Epidermal melanocyte (primary cell): ENCODE data around the gene FAM13A.
"Not testable (repeated sequence)": the region's sequence is repeated elsewhere in the genome, so short reads cannot be mapped to it uniquely, and the experiment has no call there.

ENCODE experiments used
- DNase-seq: peaks from one replicate; pipeline ENCODE4 v3.0.0; 2011; ENCODE audit warnings: low spot score; ENCODE audit not compliant: insufficient read length

The FAM13A gene

GRCh38 chr4:89000844-89001360, 56.1 kb downstream of the FAM13A start:
- no peak for DNase-seq

- DNase-seq, result no peak
These were observed 56.6 kb downstream of the FAM13A start for GRCh38 chr4:89000382-89000781.

- no peak for DNase-seq
These were observed 57.5 kb downstream of the FAM13A start for GRCh38 chr4:88999392-88999930.

DNA sequence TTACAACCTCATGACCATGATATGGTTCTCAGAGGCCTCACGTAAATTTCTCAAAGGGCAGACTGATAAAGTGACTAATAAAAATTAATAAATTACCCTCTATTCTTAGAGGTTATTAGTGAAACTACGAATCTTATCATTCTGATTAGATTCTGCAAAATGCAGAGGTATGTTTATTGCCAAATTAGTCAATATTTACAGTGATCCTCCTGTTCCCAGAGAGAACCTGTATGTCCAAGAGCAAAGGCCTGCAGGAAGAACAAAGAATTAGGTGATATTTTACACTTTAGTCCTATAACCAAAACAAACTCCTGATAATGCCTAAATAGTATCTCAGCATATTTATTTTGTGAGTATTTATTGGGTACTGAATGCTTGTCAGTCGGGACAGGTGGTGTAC, 58.1 kb downstream of the FAM13A start:
- DNase-seq, result no peak

- DNase-seq, result no peak
These were observed 59.0 kb downstream of the FAM13A start for GRCh38 chr4:88998001-88998400.

- no peak for DNase-seq
These were observed 61.1 kb downstream of the FAM13A start for GRCh38 chr4:88995874-88996273.

DNA sequence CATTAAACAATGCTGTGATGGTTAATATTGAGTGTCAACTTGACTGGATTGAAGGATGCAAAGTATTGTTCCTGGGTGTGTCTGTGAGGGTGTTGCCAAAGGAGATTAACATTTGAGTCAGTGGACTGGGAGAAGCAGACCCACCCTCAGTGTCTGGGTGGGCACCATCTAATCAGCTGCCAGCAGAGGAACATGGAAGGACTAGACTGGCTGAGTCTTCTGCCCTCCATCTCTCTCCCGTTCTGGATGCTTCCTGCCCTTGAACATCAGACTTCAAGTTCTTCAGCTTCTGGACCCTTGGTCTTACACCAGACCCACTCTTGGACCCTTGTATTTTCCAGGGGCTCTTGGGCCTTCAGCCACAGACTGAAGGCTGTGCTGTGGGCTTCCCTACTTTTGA, 61.7 kb downstream of the FAM13A start:
- DNase-seq, result not testable (repeated sequence)

DNA sequence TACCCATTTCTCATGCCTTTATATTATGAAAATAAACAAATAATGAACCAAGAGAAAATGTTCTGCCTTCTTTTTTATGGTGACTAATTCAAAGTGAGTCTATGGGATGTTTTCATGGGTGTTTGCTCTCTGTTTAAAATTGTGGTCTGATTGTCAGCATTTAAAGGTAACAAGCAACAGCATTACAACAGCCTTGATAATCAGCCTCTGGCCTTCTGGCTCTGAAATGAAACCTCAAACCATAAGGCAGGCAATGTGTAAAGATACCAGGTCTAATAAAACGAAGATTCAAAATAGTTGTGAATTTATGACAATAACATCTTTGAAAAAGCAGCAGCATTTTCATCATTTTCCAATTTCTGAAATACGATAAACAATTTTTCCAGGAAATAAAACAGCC, 63.7 kb downstream of the FAM13A start:
- DNase-seq, result no peak

DNA sequence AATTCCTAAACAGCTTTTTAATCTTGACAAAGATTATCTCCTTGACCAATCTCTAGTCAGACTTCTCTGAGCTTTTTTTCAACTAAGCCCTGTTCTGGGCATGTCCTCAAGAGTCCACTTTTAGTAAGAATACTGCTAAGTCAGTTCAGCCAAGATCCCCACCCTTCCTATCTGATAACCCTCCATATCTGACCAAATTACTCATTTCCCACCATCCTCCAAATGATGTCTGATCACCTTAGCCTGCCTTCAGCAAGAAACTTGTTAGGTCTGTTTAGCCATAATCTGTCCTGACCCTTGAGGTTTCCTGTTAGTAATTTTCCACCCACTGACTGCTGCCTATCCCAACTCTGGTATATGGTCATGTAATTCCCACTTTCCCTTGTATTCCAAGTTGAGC, 65.2 kb downstream of the FAM13A start:
- no peak for DNase-seq

- DNase-seq, result no peak
These were observed 67.0 kb downstream of the FAM13A start for GRCh38 chr4:88989990-88990389.

DNA sequence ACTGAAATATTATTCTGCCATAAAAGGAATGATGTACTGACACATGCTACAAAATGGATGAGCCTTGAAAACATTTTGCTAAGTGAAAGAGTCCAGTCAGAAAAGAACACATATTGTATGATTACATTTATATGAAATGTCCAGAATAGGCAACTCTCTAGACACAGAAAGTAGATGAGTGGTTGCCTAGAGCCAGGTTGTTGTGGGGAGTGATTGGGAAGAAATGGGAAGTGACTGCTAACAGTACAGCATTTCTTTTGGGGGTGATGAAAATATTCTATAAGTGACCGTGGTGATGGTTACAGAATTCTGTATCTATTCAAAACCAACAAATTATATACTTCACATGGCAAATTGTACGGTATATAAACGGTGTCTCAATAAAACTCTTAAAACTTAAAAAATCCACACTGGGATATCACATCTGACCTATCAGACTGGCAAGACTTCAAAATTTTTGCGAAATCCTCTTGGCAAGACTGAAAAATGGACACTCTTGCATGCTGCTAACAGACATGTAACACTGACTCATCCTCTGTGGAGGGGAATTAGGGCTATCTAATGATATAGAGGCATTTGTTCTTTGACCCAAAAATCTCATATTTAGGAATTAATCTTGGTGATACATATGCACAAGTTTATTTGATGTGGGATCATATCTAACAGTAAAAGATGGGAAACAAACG, 71.8 kb downstream of the FAM13A start:
- no peak for DNase-seq

DNA sequence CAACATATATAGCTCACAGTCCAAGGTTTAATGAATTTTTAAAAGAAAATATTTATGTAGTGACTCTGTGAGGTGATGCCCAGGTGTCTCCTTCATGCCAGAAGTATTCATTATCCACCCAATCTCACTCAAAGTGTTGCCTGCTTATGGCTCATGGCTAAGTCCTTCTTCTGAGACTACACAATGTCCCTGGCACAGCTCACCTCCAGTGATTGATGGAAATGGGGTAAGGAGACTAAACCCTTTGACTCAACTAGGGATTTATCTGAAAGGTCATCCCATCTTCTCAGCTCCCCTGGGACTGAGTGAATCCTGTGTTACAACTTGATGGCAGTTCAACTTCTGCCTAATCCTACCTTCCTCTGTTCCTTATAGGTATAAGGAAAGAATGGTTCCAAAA, 74.2 kb downstream of the FAM13A start:
- DNase-seq, result no peak

DNA sequence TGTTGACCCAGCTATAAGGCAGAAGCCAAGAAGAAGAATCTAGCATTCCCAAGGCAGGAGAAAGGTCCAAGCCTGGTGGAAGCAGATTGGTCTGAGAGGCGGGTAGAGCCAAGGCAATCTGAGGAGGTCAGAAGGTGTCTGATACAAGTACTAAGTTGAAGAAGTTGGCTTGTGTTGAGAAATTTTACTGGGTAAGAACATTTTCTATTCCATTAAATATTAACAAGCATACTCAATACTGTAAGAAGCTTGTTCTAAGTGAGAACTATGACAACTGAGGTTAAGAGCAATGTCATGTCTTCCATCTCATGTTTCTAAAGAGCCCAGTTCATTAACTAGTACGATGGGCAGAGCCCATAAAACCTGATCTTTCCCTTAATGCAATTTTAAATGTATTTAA, 75.0 kb downstream of the FAM13A start:
- no peak for DNase-seq

DNA sequence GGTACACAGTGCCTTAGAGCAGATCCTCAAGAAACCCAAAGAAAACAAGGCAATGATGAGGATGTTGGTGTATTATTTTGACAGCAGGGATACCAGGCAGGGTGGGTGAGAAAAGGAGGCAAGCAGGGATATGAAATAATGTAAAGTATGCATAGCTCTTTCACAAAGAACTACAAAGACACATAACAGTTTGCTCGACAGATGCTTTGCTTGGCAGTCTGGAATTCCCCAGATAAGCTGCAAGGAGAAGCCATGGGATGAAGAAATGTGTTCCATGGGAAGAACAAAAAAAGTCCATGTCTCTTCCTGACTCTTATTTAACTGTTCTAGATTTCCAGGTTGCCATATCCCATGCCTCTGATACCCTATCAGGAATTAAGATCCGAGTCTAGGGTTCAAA, 75.4 kb downstream of the FAM13A start:
- no peak for DNase-seq

- DNase-seq, result no peak
These were observed 77.7 kb downstream of the FAM13A start for GRCh38 chr4:88979276-88979675.

DNA sequence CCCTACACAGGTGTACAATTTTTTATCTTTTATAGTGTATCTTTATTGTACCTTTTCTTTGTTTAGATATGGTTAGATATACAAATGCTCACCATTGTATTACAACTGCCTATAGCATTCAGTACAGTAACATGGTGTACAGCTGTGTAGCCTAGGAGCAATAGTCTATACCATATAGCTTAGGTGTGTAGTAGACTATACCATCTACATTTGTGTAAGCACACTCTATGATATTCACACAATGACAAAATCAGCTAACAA, 80.3 kb downstream of the FAM13A start:
- no peak for DNase-seq

DNA sequence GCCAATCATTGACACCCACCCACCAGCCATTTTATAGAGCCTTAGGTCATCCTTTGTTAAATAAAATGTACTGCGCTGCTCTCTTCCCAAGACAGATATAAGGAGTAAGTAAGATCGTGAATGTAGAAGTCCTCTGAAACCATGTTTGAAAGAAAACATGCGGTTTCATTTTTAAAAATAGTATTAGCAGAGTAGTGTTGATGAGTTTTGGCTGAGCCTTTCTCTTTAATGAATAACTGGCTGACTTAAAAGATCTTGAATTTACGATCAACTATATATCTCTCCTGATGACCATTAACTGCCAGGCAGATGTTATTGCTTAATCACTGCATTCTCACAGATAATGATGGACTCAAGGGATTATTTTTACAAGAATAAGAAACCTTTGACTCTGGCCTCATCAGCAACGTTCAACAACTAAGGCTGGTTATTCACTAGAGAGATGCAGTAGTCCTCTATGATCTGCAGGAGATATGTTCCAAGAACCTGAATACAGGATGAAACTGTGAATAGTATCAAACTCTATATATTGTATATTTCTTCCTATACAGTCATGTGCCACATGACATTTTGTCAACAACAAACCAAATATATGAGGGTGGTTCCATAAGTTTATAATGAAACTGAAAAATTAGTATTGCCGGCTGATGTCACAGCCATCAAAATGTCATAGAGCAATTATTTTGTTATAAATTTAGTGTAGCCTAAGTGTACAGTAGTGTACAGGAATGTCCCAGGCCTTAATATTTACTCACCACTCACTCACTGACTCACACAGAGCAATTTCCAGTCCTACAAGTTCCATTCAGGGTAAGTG, 80.8 kb downstream of the FAM13A start:
- DNase-seq, result no peak

DNA sequence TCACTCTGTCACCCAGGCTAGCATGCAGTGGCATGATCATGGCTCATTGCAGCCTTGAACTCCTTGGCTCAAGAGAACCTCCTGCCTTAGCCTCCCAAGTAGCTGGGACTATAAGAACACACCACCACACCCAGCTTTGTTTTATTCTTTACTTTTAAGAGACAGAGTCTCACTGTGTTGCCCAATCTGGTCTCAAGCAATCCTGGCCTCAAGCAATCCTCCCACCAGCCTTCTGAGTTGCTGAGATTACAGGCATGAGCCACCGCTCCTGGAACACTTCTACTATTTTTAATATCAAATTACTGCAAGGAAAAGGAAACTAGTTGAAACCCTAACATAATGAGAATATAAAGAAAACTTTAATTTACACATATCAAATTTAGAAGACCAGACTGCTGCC, 85.4 kb downstream of the FAM13A start:
- no peak for DNase-seq

- DNase-seq, result no peak
These were observed 87.2 kb downstream of the FAM13A start for GRCh38 chr4:88969746-88970145.

GRCh38 chr4:88969271-88969670, 87.7 kb downstream of the FAM13A start:
- no peak for DNase-seq

- no peak for DNase-seq
These were observed 89.1 kb downstream of the FAM13A start for GRCh38 chr4:88967883-88968331.

DNA sequence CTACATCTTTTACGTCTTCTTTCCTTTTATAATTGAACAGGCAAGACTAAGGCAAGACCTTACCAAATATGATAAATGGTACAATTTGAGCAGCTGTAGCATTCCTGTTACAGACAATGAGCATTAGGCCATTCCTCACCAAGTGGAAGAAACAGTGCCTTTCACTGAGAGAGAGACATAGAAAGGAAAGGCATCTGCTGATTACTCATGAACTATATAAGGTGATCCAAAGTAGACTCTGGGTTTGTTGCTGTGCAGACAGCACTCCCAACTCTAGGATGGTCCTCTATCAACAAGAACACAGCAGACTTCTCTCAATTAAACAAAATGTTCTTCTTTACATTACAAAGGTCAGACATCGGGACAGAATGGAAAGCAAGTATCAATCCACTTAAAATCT, 91.9 kb downstream of the FAM13A start:
- DNase-seq, result no peak

- no peak for DNase-seq
These were observed 92.5 kb downstream of the FAM13A start for GRCh38 chr4:88964450-88964849.
